Spleen (tissue), 7 donors: ENCODE results near the gene TAOK2.

Source experiments
- POLR2A ChIP-seq, 3 donors: fragments of 450-650 bp; IDR thresholded peaks; one replicate each; pipeline ENCODE4 v1.5.1; 2017; ENCODE audit warnings: antibody characterized with exemption in 3 of 3, mild to moderate bottlenecking in 1 of 3
- POLR2AphosphoS5 ChIP-seq, 3 donors: sonication (generic); formaldehyde crosslinking; IDR thresholded peaks; one replicate each; pipeline ENCODE4 v1.5.1; 2017; ENCODE audit warnings: antibody characterized with exemption in 3 of 3
- TF ChIP-seq, protein P1 (sequence below), 11 experiments: fragments of 200-600 bp in 7 of 11; fragments of 450-650 bp in 4 of 11; sonication (generic) in 4 of 11; IDR thresholded peaks in 8 of 11; conservative IDR thresholded peaks in 3 of 11; 1 replicate in 7 of 11; 2 replicates in 4 of 11; pipeline versions ENCODE4 v1.4.0 to v1.8.0; 2016 to 2021; ENCODE audit warnings: antibody characterized with exemption in 11 of 11, inconsistent platforms in 4 of 11, mild to moderate bottlenecking in 1 of 11
- donor health status: DM: no; HTN: no; CAD: no; lungs with moderate emphysema.
- donor health status: DM: no; HTN: no; CAD: no.
- donor health status: DM: no; HTN: no; CAD: no.

DNA sequence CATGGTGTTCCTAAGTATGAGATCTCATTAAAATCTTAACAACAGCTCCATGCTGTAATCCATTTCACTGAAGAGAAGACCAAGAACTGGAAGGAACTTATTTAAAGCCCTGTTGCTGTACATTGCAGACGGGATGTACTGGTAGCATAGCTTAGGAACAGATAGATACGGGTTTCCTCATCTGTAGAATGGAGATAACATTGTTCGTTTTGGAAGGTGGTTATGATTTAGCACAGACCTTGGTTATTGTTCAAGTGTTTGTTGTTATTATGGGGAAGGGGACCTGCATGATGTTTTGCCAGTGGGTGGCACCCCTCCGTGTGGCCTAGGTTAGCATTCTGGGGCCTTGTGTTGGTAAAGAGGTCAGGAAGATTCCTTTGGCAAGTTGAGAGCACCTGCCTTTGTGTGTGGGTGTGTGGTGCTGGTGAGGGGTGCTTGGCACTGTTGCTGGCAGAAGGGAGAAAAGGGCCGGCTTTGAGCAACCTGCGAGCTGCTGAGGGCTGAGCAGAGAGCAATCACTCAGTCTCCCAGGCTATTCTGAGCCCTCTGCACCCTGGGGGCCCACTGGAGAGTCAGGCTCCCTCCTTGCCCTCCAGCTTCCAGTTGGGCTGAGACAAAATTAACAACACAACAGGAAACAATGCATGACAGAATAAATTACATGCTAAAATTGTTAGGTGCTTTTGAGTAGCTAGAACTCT is 2.3 kb downstream of the TAOK2 start:
- TF ChIP-seq, protein P1, sequence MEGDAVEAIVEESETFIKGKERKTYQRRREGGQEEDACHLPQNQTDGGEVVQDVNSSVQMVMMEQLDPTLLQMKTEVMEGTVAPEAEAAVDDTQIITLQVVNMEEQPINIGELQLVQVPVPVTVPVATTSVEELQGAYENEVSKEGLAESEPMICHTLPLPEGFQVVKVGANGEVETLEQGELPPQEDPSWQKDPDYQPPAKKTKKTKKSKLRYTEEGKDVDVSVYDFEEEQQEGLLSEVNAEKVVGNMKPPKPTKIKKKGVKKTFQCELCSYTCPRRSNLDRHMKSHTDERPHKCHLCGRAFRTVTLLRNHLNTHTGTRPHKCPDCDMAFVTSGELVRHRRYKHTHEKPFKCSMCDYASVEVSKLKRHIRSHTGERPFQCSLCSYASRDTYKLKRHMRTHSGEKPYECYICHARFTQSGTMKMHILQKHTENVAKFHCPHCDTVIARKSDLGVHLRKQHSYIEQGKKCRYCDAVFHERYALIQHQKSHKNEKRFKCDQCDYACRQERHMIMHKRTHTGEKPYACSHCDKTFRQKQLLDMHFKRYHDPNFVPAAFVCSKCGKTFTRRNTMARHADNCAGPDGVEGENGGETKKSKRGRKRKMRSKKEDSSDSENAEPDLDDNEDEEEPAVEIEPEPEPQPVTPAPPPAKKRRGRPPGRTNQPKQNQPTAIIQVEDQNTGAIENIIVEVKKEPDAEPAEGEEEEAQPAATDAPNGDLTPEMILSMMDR (IDR thresholded peaks at IDR 0.05 in 8 of 11, conservative IDR thresholded peaks at IDR 0.05 in 3 of 11) = no peak
- no peak for TF ChIP-seq POLR2AphosphoS5 (IDR thresholded peaks at IDR 0.05)
- TF ChIP-seq POLR2A (IDR thresholded peaks at IDR 0.05) = no peak
